PC-9 (cell line): ENCODE results near the gene RCAN1.

Experiments used
- CTCF ChIP-seq: fragments of 200-600 bp; sonication (generic); conservative IDR thresholded peaks from 2 replicates; pipeline ENCODE4 v1.6.1; 2017; ENCODE audit warnings: mixed run types, antibody characterized with exemption, mild to moderate bottlenecking, moderate library complexity
- EZH2 ChIP-seq: fragments of 200-600 bp; sonication (generic); IDR thresholded peaks from 2 replicates; pipeline ENCODE4 v1.8.0; 2017; ENCODE audit warnings: antibody characterized with exemption, low read depth

- TF ChIP-seq CTCF, result no peak
- TF ChIP-seq EZH2, result no peak
These were observed 95.9 kb downstream of the RCAN1 start for GRCh38 chr21:34519016-34519415.
